ENCODE measurements around the gene ING1.
"Not testable (repeated sequence)": the region's sequence is repeated elsewhere in the genome, so short reads cannot be mapped to it uniquely, and the experiment has no call there.

Gene ING1

DNA sequence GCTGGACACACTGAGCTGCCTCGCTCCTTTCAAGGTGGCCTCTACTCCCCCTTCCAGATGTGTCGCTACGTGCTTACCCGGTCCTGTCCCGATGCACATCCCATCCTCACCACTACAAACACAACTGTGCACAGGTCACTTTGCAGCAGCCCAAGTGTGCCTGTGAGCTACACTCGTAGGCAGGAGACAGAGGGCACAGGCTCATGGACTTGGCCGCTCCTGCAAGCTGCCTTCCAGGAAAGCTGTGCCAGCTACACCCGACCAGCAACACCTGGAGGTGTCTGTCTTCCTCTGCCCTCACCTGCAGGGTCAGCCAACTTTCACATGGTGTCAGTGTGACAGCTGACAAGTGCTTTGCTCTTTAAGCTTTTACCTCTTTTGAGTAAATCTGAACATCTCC is 23.0 kb upstream of the ING1 start:
- Histone ChIP-seq H3K4me3 (ENCODE audit: severe bottlenecking) (no peak overlapping the region), H3K36me3 (ENCODE audit: low read depth) (peaks cover 61% of the 10 kb centered on the region), H3K27ac (ENCODE audit: poor library complexity, severe bottlenecking) (no peak overlapping the region), H3K9me3 (ENCODE audit: severe bottlenecking) (no peaks in the 10 kb centered on the region), H3K4me1 (ENCODE audit: insufficient read depth, poor library complexity, severe bottlenecking) (no peaks in the 10 kb centered on the region), H3K27me3 (ENCODE audit: insufficient read depth, poor library complexity, severe bottlenecking) (no peaks in the 10 kb centered on the region)
- no peak for DNase-seq (ENCODE audit: low spot score)
- TF ChIP-seq, protein P1, sequence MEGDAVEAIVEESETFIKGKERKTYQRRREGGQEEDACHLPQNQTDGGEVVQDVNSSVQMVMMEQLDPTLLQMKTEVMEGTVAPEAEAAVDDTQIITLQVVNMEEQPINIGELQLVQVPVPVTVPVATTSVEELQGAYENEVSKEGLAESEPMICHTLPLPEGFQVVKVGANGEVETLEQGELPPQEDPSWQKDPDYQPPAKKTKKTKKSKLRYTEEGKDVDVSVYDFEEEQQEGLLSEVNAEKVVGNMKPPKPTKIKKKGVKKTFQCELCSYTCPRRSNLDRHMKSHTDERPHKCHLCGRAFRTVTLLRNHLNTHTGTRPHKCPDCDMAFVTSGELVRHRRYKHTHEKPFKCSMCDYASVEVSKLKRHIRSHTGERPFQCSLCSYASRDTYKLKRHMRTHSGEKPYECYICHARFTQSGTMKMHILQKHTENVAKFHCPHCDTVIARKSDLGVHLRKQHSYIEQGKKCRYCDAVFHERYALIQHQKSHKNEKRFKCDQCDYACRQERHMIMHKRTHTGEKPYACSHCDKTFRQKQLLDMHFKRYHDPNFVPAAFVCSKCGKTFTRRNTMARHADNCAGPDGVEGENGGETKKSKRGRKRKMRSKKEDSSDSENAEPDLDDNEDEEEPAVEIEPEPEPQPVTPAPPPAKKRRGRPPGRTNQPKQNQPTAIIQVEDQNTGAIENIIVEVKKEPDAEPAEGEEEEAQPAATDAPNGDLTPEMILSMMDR (IDR thresholded peaks at IDR 0.05; ENCODE audit: poor library complexity, severe bottlenecking) = no peak
- ATAC-seq (ENCODE audit: low read depth) = no peak; the same call in 2 of the 3 replicates

GRCh38 chr13:110695774-110696173 is 17.7 kb upstream of the ING1 start:
- not testable (repeated sequence) for H3K27ac ChIP-seq (ENCODE audit: poor library complexity, severe bottlenecking); H3K4me1 ChIP-seq (ENCODE audit: insufficient read depth, poor library complexity, severe bottlenecking); H3K9me3 ChIP-seq (ENCODE audit: severe bottlenecking); DNase-seq (ENCODE audit: low spot score); ATAC-seq (ENCODE audit: low read depth); H3K4me3 ChIP-seq (ENCODE audit: severe bottlenecking); H3K27me3 ChIP-seq (ENCODE audit: insufficient read depth, poor library complexity, severe bottlenecking)
- H3K36me3 ChIP-seq (ENCODE audit: low read depth) = peaks cover 73% of the 10 kb centered on the region

- Histone ChIP-seq H3K4me3 (ENCODE audit: severe bottlenecking) (no peak overlapping the region), H3K27ac (ENCODE audit: poor library complexity, severe bottlenecking) (no peak overlapping the region), H3K9me3 (ENCODE audit: severe bottlenecking) (no peaks in the 10 kb centered on the region), H3K36me3 (ENCODE audit: low read depth) (peaks cover 77% of the 10 kb centered on the region), H3K27me3 (ENCODE audit: insufficient read depth, poor library complexity, severe bottlenecking) (no peaks in the 10 kb centered on the region), H3K4me1 (ENCODE audit: insufficient read depth, poor library complexity, severe bottlenecking) (no peaks in the 10 kb centered on the region)
- TF ChIP-seq, protein P1 (IDR thresholded peaks at IDR 0.05; ENCODE audit: poor library complexity, severe bottlenecking) = no peak
- DNase-seq (ENCODE audit: low spot score) (no peak), ATAC-seq (ENCODE audit: low read depth) (no peak)
Observed at GRCh38 chr13:110696776-110697175, 16.7 kb upstream of the ING1 start.

- TF ChIP-seq, protein P1 (IDR thresholded peaks at IDR 0.05; ENCODE audit: poor library complexity, severe bottlenecking) = no peak
- DNase-seq (ENCODE audit: low spot score) (no peak), ATAC-seq (ENCODE audit: low read depth) (no peak)
- no peak overlapping the region for H3K27ac ChIP-seq (ENCODE audit: poor library complexity, severe bottlenecking)
- H3K4me1 ChIP-seq (ENCODE audit: insufficient read depth, poor library complexity, severe bottlenecking) = no peaks in the 10 kb centered on the region
- no peak overlapping the region for H3K4me3 ChIP-seq (ENCODE audit: severe bottlenecking)
- no peaks in the 10 kb centered on the region for H3K27me3 ChIP-seq (ENCODE audit: insufficient read depth, poor library complexity, severe bottlenecking)
- H3K9me3 ChIP-seq (ENCODE audit: severe bottlenecking) = no peaks in the 10 kb centered on the region
- H3K36me3 ChIP-seq (ENCODE audit: low read depth) = peaks cover 87% of the 10 kb centered on the region
Observed at GRCh38 chr13:110697842-110698241, 15.7 kb upstream of the ING1 start.

DNA sequence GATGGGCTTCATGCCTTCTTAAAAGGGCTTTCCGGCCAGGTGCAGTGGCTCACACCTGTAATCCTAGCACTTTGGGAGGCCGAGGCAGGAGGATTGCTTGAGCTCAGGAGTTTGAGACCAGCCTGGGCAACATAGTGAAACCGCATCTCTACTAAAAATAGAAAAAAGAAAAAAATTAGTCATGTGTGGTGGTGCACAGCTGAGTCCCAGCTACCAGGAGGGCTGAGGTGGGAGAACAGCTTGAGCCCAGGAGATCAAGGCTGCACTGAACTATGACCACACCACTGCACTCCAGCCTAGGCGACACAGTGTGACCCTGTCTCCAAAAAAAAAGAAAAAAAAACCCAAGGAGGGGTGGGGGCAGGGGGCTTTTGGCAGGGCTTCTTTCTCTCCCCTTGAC is 14.8 kb upstream of the ING1 start:
- H3K4me1 ChIP-seq (ENCODE audit: insufficient read depth, poor library complexity, severe bottlenecking) = no peaks in the 10 kb centered on the region
- no peaks in the 10 kb centered on the region for H3K27me3 ChIP-seq (ENCODE audit: insufficient read depth, poor library complexity, severe bottlenecking)
- no peak for ATAC-seq (ENCODE audit: low read depth)
- H3K4me3 ChIP-seq (ENCODE audit: severe bottlenecking) = no peak overlapping the region
- TF ChIP-seq, protein P1 (IDR thresholded peaks at IDR 0.05; ENCODE audit: poor library complexity, severe bottlenecking) = no peak
- H3K27ac ChIP-seq (ENCODE audit: poor library complexity, severe bottlenecking) = no peak overlapping the region
- no peaks in the 10 kb centered on the region for H3K9me3 ChIP-seq (ENCODE audit: severe bottlenecking)
- H3K36me3 ChIP-seq (ENCODE audit: low read depth) = peaks cover 89% of the 10 kb centered on the region
- no peak for DNase-seq (ENCODE audit: low spot score)
